OCI-LY7 (cell line): ENCODE data around the gene TPM2. TPM values are rescaled to one million over a fixed set of nuclear protein-coding genes. Genes with fewer than 3 reads are reported as not detected.

Experiments
- BruUV-seq: library from RNA; stranded (reverse); fragments of 400-500 nt; replicated peaks from 2 replicates; lab custom pipeline; 2021; lab: Mats Ljungman, UMichigan
- CTCF ChIA-PET: fragments of 300-600 bp; sonication (Branson Sonifier 250); formaldehyde crosslinking; loops from one replicate; lab custom pipeline; 2022; ENCODE audit warnings: antibody characterized with exemption; ENCODE audit not compliant: unreplicated experiment; lab: Charles Lee
- POLR2A ChIA-PET: fragments of 300-600 bp; sonication (Branson Sonifier 250); formaldehyde crosslinking; loops from one replicate; lab custom pipeline; 2022; ENCODE audit warnings: antibody characterized with exemption; lab: Charles Lee
- DNase-seq: peaks from one replicate; pipeline ENCODE4 v3.0.0-alpha.2; 2015; ENCODE audit warnings: low spot score
- H2AFZ ChIP-seq: fragments of 200-600 bp; sonication (generic), shearing (Covaris generic); 2 replicates; pipeline ENCODE4 v1.6.1; 2014; ENCODE audit warnings: mild to moderate bottlenecking, antibody characterized with exemption, low read length, moderate library complexity
- H3K27ac ChIP-seq: fragments of 200-600 bp; sonication (generic); 2 replicates; pipeline ENCODE4 v1.5.1; 2014; ENCODE audit warnings: mixed run types, low read depth, mild to moderate bottlenecking, moderate library complexity, low read length, inconsistent platforms; ENCODE audit not compliant: poor library complexity, severe bottlenecking
- H3K36me3 ChIP-seq: fragments of 200-600 bp; sonication (generic); 2 replicates; pipeline ENCODE4 v1.6.1; 2014; ENCODE audit warnings: mild to moderate bottlenecking, antibody characterized with exemption, low read length, moderate library complexity, mixed read lengths; ENCODE audit not compliant: insufficient read depth
- H3K4me1 ChIP-seq: fragments of 200-600 bp; sonication (generic); 2 replicates; pipeline ENCODE4 v1.5.1; 2014; ENCODE audit warnings: mild to moderate bottlenecking, low read length; ENCODE audit not compliant: insufficient read depth, poor library complexity, severe bottlenecking
- H3K4me2 ChIP-seq: fragments of 200-600 bp; sonication (generic); 2 replicates; pipeline ENCODE4 v1.6.1; 2014; ENCODE audit warnings: mild to moderate bottlenecking, low read length
- H3K4me3 ChIP-seq: fragments of 200-600 bp; sonication (generic); 2 replicates; pipeline ENCODE4 v1.5.1; 2014; ENCODE audit warnings: mild to moderate bottlenecking, low read depth, low read length; ENCODE audit not compliant: poor library complexity, severe bottlenecking
- H3K79me2 ChIP-seq: fragments of 200-600 bp; sonication (generic); 2 replicates; pipeline ENCODE4 v1.6.1; 2016; ENCODE audit warnings: low read depth, mild to moderate bottlenecking, low read length, moderate library complexity, mixed read lengths; ENCODE audit not compliant: insufficient read depth
- H3K9me2 ChIP-seq: fragments of 200-600 bp; sonication (generic); 2 replicates; pipeline ENCODE4 v1.6.1; 2016; ENCODE audit warnings: mild to moderate bottlenecking, low read length, mixed read lengths; ENCODE audit not compliant: insufficient read depth
- H3K9me3 ChIP-seq: fragments of 200-600 bp; sonication (generic); 2 replicates; pipeline ENCODE4 v1.6.1; 2014; ENCODE audit warnings: mild to moderate bottlenecking, mixed run types, low read length, mixed read lengths
- H4K20me1 ChIP-seq: fragments of 200-600 bp; sonication (generic); 2 replicates; pipeline ENCODE4 v1.6.1; 2014; ENCODE audit warnings: mild to moderate bottlenecking, antibody characterized with exemption, low read length, moderate library complexity, mixed read lengths; ENCODE audit not compliant: insufficient read depth
- CTCF ChIP-seq: fragments of 200-600 bp; sonication (generic); conservative IDR thresholded peaks from 2 replicates; pipeline ENCODE4 v1.5.1; 2014; ENCODE audit warnings: mild to moderate bottlenecking, antibody characterized with exemption, low read length, moderate library complexity, mixed read lengths
- EZH2phosphoT487 ChIP-seq: fragments of 200-600 bp; sonication (generic); IDR thresholded peaks from 2 replicates; pipeline ENCODE4 v1.6.1; 2018; ENCODE audit warnings: low read depth, borderline replicate concordance, mild to moderate bottlenecking, mixed run types, antibody characterized with exemption, low read length, moderate library complexity, mixed read lengths
- intact Hi-C: fragments of 100-400 bp; cut with micrococcal nuclease; formaldehyde crosslinking; loops from one replicate; pipeline ENCODE4 v1.10.0; 2022; ENCODE audit not compliant: unreplicated experiment
- total RNA-seq, 2 experiments: library from RNA; depleted of rRNA in 1 of 2; stranded (reverse); fragments of >200 nt in 1 of 2; shearing (Covaris generic) in 1 of 2; gene quantifications; 2 replicates each; pipeline ENCODE4 v1.2.3, GENCODE V29; 2014 to 2022

TPM2 gene
- total RNA-seq, 2 experiments from 2014 or later = 2.5 TPM; not detected in 1

DNA sequence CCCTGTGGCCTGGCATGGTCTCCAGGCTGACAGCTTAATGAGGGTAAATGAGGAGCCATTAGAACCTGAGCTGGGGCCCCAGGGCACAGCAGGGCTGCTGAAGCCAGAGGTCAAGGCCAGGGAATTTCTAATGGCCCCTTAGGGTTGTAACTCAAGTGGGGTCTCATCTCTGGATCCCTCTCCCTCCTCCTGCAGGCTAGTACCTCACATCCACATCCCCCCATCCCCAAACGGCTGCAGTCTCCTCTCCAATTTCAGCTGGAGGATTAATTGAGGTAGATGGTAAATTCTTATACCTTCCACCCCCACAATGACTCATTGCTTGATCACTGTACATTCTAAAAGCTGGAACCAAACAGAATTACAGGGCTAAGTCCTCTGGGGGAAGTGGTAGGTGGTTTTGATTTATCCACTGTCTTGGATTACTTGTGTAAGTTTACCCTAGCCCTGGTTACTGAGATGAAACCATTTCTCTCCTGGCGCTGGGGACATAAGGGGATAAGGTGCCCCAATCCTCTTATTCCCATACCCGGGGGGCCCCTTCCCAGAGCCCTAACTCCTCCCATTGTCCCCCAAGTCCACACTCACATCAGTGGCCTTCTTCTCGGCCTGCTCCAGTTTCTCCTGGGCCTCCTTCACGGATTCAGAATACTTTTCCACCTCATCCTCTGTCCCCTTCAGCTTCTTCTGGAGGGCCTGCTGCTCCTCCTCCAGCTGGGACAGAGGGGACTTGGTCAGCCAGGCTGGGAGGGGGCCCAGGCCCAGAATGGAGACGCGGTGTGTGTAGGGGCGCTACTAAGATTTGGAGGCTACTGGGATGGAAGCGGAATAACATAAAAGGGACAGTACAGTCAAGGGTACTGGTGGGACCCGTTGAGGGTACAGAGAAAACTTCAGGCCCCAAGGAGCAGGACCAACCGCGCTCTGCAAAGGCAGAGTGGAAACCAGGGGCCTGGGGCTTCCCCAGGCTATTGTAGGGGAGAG lies 875 bp downstream of the TPM2 start:
- H3K27ac ChIP-seq = no peak overlapping the region
- H3K9me3 ChIP-seq = no peaks in the 10 kb centered on the region
- H3K79me2 ChIP-seq = no peaks in the 10 kb centered on the region
- no peak for DNase-seq
- H3K4me2 ChIP-seq = peak overlapping the region; percentile 60; the same call in 1 of the 2 replicates
- TF ChIP-seq EZH2phosphoT487 = no peak
- TF ChIP-seq CTCF = no peak
- ChIA-PET CTCF (interaction anchor here (0.8 to 1.5 kb wide), 3 partner anchors 8 to 41 kb away, joined by 3 to 5 read pairs (median 3); no protein-coding TSS in a partner anchor), POLR2A (interaction anchor here (0.6 to 1.6 kb wide), 5 partner anchors 23 to 88 kb away, joined by 3 to 7 read pairs (median 4); partner anchors contain the start of gene SIT1)
- H3K4me1 ChIP-seq = peaks cover 46% of the 10 kb centered on the region
- H3K9me2 ChIP-seq = no peaks in the 10 kb centered on the region
- no peaks in the 10 kb centered on the region for H4K20me1 ChIP-seq
- no peak overlapping the region; the same call in 1 of the 2 replicates for H2AFZ ChIP-seq
- intact Hi-C loops = no loop called here
- H3K4me3 ChIP-seq = no peak overlapping the region
- H3K36me3 ChIP-seq = no peaks in the 10 kb centered on the region
- BruUV-seq = no TSS peak

DNA sequence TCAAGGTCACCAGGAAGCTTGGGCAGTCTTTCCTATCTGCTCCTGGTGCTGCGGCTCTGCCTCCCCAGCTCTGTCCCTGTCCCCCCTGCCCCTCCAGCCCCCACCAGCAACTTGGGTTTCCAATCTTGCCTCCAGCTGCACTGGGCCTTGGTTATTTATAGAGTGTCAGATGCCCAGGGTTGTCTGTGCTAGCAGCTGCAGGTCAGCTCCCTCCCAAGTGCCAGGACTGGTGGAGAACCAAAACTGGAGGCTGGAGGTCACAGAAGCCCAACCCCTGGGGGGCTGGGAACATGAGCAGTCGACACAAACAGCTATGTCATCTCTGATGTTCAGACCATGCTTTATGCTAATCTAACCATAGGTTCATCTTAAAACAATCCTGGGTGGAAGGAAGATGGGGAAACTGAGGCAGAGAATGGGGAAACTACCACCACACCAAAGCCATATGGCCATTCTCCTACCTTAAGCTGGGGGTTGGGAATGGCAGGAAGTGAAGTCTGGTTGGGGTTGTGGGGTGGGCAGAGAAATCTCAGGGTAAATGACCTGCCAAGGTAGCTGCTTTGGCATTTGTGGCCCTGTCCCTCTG lies 1.7 kb downstream of the TPM2 start:
- POLR2A ChIA-PET = interaction anchor here (0.6 to 1.6 kb wide), 7 partner anchors 22 to 226 kb away, joined by 3 to 7 read pairs (median 4); partner anchors contain the start of gene SIT1
- Histone ChIP-seq H3K9me3 (no peaks in the 10 kb centered on the region), H3K9me2 (no peaks in the 10 kb centered on the region), H3K4me2 (peak overlapping the region; percentile 60), H3K27ac (no peak overlapping the region), H3K36me3 (no peaks in the 10 kb centered on the region), H3K79me2 (no peaks in the 10 kb centered on the region), H4K20me1 (no peaks in the 10 kb centered on the region), H2AFZ (peak overlapping the region; percentile 89; the same call in 1 of the 2 replicates), H3K4me3 (no peak overlapping the region), H3K4me1 (peaks cover 51% of the 10 kb centered on the region)
- TF ChIP-seq CTCF (no peak), EZH2phosphoT487 (no peak)
- CTCF ChIA-PET = interaction anchor here (0.8 to 1.5 kb wide), 4 partner anchors 8 to 77 kb away, joined by 3 to 5 read pairs (median 4); no protein-coding TSS in a partner anchor
- intact Hi-C loops = no loop called here
- BruUV-seq = no TSS peak
- no peak for DNase-seq
